ENCODE results near the gene CHST15. TPM values are rescaled to one million over a fixed set of nuclear protein-coding genes. Genes with fewer than 3 reads are reported as not detected.

The CHST15 gene
- total and polyA plus RNA-seq, 2 of the 8 experiments (the other 6 are each of a cell fraction or from before 2014, with no cell fraction given), result 8.8 to 9.1 TPM

- TF ChIP-seq, protein P1, sequence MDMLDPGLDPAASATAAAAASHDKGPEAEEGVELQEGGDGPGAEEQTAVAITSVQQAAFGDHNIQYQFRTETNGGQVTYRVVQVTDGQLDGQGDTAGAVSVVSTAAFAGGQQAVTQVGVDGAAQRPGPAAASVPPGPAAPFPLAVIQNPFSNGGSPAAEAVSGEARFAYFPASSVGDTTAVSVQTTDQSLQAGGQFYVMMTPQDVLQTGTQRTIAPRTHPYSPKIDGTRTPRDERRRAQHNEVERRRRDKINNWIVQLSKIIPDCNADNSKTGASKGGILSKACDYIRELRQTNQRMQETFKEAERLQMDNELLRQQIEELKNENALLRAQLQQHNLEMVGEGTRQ (IDR thresholded peaks at IDR 0.05; ENCODE audit: low read length), result no peak
- TF ChIP-seq RAD21 (IDR thresholded peaks at IDR 0.05 in 1 of 2, conservative IDR thresholded peaks at IDR 0.05 in 1 of 2; ENCODE audit: low read depth in 2 of 2, low read length in 2 of 2) (no peak), EZH2 (IDR thresholded peaks at IDR 0.05; ENCODE audit: low read depth, low read length, severe bottlenecking) (no peak), SP2 (IDR thresholded peaks at IDR 0.05; ENCODE audit: low read length) (no peak), RBBP5 (IDR thresholded peaks at IDR 0.05; ENCODE audit: borderline replicate concordance, low read depth, low read length) (no peak)
- TF ChIP-seq, protein P2, sequence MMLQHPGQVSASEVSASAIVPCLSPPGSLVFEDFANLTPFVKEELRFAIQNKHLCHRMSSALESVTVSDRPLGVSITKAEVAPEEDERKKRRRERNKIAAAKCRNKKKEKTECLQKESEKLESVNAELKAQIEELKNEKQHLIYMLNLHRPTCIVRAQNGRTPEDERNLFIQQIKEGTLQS (IDR thresholded peaks at IDR 0.05; ENCODE audit: insufficient read depth, low read depth, low read length), result no peak
These were observed 11.8 kb downstream of the CHST15 start (continued) for GRCh38 chr10:124081547-124082140.
